Osteocyte (in vitro differentiated cells): ENCODE data around the gene ZMIZ2. TPM values are rescaled to one million over a fixed set of nuclear protein-coding genes. Genes with fewer than 3 reads are reported as not detected.

Source experiments
- DNase-seq: peaks from one replicate; pipeline ENCODE4 v3.0.0; 2021; ENCODE audit warnings: mixed read lengths; ENCODE audit not compliant: unreplicated experiment; ENCODE audit errors: extremely low spot score
- H3K27ac Mint-ChIP-seq: one replicate; pipeline ENCODE4 v1.8.0; 2021; ENCODE audit warnings: mild to moderate bottlenecking, mixed read lengths; ENCODE audit not compliant: unreplicated experiment
- H3K27me3 Mint-ChIP-seq: one replicate; pipeline ENCODE4 v1.8.0; 2021; ENCODE audit warnings: mixed read lengths; ENCODE audit not compliant: unreplicated experiment
- H3K36me3 Mint-ChIP-seq: one replicate; pipeline ENCODE4 v1.8.0; 2021; ENCODE audit warnings: mixed read lengths; ENCODE audit not compliant: unreplicated experiment
- H3K4me1 Mint-ChIP-seq: one replicate; pipeline ENCODE4 v1.8.0; 2021; ENCODE audit warnings: mixed read lengths; ENCODE audit not compliant: unreplicated experiment
- H3K4me3 Mint-ChIP-seq: one replicate; pipeline ENCODE4 v1.8.0; 2021; ENCODE audit warnings: mild to moderate bottlenecking, moderate library complexity, mixed read lengths; ENCODE audit not compliant: unreplicated experiment
- H3K9me3 Mint-ChIP-seq: one replicate; pipeline ENCODE4 v1.8.0; 2021; ENCODE audit warnings: mixed read lengths; ENCODE audit not compliant: unreplicated experiment
- total RNA-seq: library from RNA; stranded (reverse); gene quantifications from 2 replicates; pipeline ENCODE4 v1.2.1, GENCODE V29; 2021
- TF ChIP-seq, protein P1 (sequence below): fragments of 200-600 bp; sonication (generic); IDR thresholded peaks from 2 replicates; pipeline ENCODE4 v1.5.0; 2021; ENCODE audit warnings: antibody characterized with exemption, mild to moderate bottlenecking, moderate library complexity

The ZMIZ2 gene
- total RNA-seq, 1 donor from 2014 or later: 96.4 TPM

GRCh38 chr7:44754802-44755697, 6.4 kb downstream of the ZMIZ2 start:
- Mint-ChIP-seq H3K36me3 (peaks cover 13% of the 10 kb centered on the region), H3K4me1 (peaks cover 16% of the 10 kb centered on the region), H3K9me3 (no peaks in the 10 kb centered on the region), H3K27ac (no peak overlapping the region), H3K27me3 (no peaks in the 10 kb centered on the region), H3K4me3 (no peak overlapping the region)
- no peak for DNase-seq
- TF ChIP-seq, protein P1, sequence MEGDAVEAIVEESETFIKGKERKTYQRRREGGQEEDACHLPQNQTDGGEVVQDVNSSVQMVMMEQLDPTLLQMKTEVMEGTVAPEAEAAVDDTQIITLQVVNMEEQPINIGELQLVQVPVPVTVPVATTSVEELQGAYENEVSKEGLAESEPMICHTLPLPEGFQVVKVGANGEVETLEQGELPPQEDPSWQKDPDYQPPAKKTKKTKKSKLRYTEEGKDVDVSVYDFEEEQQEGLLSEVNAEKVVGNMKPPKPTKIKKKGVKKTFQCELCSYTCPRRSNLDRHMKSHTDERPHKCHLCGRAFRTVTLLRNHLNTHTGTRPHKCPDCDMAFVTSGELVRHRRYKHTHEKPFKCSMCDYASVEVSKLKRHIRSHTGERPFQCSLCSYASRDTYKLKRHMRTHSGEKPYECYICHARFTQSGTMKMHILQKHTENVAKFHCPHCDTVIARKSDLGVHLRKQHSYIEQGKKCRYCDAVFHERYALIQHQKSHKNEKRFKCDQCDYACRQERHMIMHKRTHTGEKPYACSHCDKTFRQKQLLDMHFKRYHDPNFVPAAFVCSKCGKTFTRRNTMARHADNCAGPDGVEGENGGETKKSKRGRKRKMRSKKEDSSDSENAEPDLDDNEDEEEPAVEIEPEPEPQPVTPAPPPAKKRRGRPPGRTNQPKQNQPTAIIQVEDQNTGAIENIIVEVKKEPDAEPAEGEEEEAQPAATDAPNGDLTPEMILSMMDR: no peak

DNA sequence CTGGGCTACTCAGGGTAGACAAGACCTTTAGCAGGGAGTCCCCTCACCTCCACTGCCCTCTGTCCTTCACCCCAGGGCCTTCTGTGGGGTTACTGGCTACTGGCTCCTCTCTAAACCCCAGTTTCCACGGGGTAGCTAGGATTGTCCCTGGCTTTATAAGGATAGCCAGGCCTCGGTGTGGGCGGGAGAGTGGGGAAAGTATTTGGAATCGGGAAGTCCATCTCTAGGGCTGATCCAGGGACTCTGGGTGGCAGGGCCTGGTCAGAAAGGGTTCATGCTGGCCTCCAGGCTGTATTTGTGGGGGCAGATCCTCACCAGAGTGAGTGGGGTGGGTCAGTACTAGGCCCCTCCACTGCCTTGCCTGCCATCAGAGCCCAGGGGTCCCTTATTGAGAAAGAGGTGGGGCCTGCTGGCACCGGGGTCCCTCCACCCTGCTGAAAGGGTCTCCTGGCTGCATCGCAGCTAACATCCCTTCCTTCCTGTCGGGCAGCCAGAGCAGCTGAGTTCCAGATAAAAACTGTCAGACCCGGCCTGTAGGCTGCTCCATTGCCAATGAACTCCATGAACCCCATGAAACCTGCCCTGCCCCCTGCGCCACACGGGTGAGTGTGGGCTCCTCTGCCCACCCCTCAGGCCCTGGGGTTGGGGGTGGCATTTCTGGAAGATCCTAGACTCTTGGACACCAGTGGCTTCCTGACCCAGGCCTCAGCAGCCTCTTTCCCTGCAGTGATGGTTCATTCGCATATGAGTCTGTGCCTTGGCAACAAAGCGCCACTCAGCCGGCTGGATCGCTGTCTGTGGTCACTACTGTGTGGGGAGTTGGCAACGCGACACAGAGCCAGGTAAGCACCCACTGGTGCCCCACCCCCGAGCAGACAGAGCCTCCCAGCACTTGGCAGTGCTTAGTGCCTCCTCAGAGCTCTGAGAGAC, 7.3 kb downstream of the ZMIZ2 start:
- H3K27ac Mint-ChIP-seq: no peak overlapping the region
- TF ChIP-seq, protein P1: no peak
- no peak for DNase-seq
- no peaks in the 10 kb centered on the region for H3K9me3 Mint-ChIP-seq
- H3K36me3 Mint-ChIP-seq: peaks cover 13% of the 10 kb centered on the region
- no peaks in the 10 kb centered on the region for H3K27me3 Mint-ChIP-seq
- H3K4me1 Mint-ChIP-seq: peaks cover 7% of the 10 kb centered on the region
- no peak overlapping the region for H3K4me3 Mint-ChIP-seq

DNA sequence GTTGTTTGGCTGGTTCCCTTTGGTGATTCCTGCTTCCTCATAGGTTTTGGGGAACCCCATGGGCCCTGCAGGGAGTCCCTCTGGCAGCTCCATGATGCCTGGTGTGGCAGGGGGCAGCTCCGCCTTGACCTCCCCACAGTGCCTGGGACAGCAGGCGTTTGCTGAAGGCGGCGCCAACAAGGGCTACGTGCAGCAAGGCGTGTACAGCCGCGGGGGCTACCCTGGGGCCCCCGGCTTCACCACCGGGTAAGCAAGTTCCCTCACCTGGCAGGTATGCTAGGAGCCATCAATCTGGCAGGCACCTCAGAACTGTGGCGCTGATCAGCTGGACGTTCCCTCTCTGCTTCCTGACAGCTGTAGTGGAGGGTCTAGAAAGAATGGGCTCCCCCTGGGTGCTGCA, 8.3 kb downstream of the ZMIZ2 start:
- Mint-ChIP-seq H3K27me3 (no peaks in the 10 kb centered on the region), H3K4me3 (no peak overlapping the region), H3K27ac (no peak overlapping the region), H3K4me1 (peaks cover 2% of the 10 kb centered on the region), H3K9me3 (no peaks in the 10 kb centered on the region), H3K36me3 (peaks cover 13% of the 10 kb centered on the region)
- DNase-seq: no peak
- TF ChIP-seq, protein P1: no peak

- H3K36me3 Mint-ChIP-seq: peaks cover 16% of the 10 kb centered on the region
- DNase-seq: no peak
Measured at GRCh38 chr7:44757311-44757710, 8.7 kb downstream of the ZMIZ2 start.

More at GRCh38 chr7:44757311-44757710, 8.7 kb downstream of the ZMIZ2 start:
- Mint-ChIP-seq H3K4me3 (no peak overlapping the region), H3K4me1 (peaks cover 2% of the 10 kb centered on the region), H3K27ac (no peak overlapping the region), H3K27me3 (no peaks in the 10 kb centered on the region), H3K9me3 (no peaks in the 10 kb centered on the region)
- TF ChIP-seq, protein P1: no peak
